ENCODE measurements around the gene HSFX4.
"Not testable (repeated sequence)": the region's sequence is repeated elsewhere in the genome, so short reads cannot be mapped to it uniquely, and the experiment has no call there.

HSFX4 gene

GRCh38 chrX:149938427-149938880 is 9.1 kb downstream of the HSFX4 start, which contains the start of gene EOLA2:
TSS of gene EOLA2 (minus strand) at chrX:149938491. CDS start at chrX:149933874, 4,617 bp downstream.
- CTCF ChIA-PET, result interaction anchor here (0.6 to 1.0 kb wide), 2 partner anchors 22 to 34 kb away, joined by 3 to 4 read pairs; no protein-coding TSS in a partner anchor
- POLR2A ChIA-PET, result interaction anchor here (1.1 kb wide), 1 partner anchor 437 kb away, joined by 3 read pairs; no protein-coding TSS in a partner anchor
- H3K4me3 ChIP-seq (ENCODE audit: control insufficient read depth in 1 of 7, extremely low read depth in 1 of 7, insufficient read depth in 4 of 7, low read depth in 2 of 7, low read length in 6 of 7), result peak within 1 kb of the TSS; percentile 55 to 83 (median 71)
- H3K9me3 ChIP-seq (ENCODE audit: control extremely low read depth in 1 of 5, control insufficient read depth in 4 of 5, insufficient read depth in 2 of 5, low read depth in 1 of 5, low read length in 4 of 5), result no peaks in the 10 kb centered on the region
- H3K27ac ChIP-seq (ENCODE audit: insufficient read depth in 1 of 2, low read depth in 1 of 2, low read length in 2 of 2, poor library complexity in 1 of 2, severe bottlenecking in 2 of 2), result peak within 1 kb of the TSS; percentile 75 to 89
- no peaks in the 10 kb centered on the region for H3K27me3 ChIP-seq (replicated peaks in 2 of 5; ENCODE audit: control insufficient read depth in 4 of 5, insufficient read depth in 5 of 5, low read length in 4 of 5)
- H3K36me3 ChIP-seq (ENCODE audit: control insufficient read depth in 4 of 4, insufficient read depth in 4 of 4, low read length in 3 of 4), result peaks cover 0 to 3% (median 0%) of the 10 kb centered on the region in 4 experiments
- WGBS (ENCODE audit: insufficient coverage), result 53% methylated on average over 24 of the region's 39 CpGs
- H3K4me1 ChIP-seq (ENCODE audit: control extremely low read depth in 1 of 4, control insufficient read depth in 4 of 4, insufficient read depth in 4 of 4, low read length in 3 of 4), result peaks cover 4 to 11% (median 9%) of the 10 kb centered on the region in 4 experiments
- peak; percentile 98 to 99 (median 99) for DNase-seq

DNA sequence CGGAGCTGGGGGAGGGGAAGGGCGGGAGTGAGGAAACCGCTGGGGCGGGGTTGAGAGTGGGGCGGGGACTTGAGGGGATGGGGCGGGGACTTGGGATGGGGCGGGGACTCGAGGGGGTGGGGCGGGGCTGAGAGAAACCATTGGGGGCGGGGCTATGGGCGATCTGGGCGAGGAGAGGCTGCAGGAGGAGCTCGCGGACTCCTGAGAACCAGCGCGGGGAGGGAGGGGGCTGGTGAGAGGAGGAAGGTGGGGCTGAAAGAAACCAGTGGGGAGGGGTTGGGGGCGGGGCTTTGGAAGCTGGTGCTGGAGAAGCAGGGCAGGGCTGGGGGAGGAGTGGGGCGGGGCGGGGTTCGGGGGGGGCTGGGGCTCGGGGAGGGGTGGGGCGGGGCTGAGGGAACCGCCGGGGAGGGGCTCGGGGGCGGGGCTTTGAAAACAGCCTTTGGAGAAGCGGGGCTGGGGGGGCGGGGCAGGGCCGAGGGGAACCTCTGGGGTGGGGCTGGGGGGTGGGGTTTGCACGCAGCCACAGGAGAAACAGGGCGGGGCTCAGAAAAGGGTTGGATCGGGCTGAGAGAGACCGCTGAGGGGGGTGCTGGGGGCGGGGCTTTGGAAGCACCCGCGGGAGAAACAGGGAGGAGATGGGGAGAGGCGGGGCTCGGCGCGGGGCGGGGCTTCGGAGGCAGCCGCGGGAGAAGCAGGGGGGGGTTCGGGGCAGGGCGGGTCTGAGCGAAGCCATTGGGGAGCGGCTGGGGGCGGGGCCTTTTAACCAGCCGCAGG is 9.7 kb downstream of the HSFX4 start:
- peaks cover 0 to 3% (median 0%) of the 10 kb centered on the region in 4 experiments for H3K36me3 ChIP-seq (ENCODE audit: control insufficient read depth in 4 of 4, insufficient read depth in 4 of 4, low read length in 3 of 4)
- H3K4me3 ChIP-seq (ENCODE audit: control insufficient read depth in 1 of 7, extremely low read depth in 1 of 7, insufficient read depth in 4 of 7, low read depth in 2 of 7, low read length in 6 of 7), result peak overlapping the region in 1 of 7 experiments; percentile 16
- peak; percentile 91 to 95 (median 95) for DNase-seq
- no peaks in the 10 kb centered on the region for H3K27me3 ChIP-seq (replicated peaks in 2 of 5; ENCODE audit: control insufficient read depth in 4 of 5, insufficient read depth in 5 of 5, low read length in 4 of 5)
- ChIA-PET CTCF (interaction anchor here (0.6 to 1.6 kb wide), 3 partner anchors 22 to 434 kb away, joined by 3 to 4 read pairs (median 4); partner anchors contain the start of gene IDS), POLR2A (interaction anchor here (1.1 kb wide), 1 partner anchor 438 kb away, joined by 3 read pairs; no protein-coding TSS in a partner anchor)
- H3K9me3 ChIP-seq (ENCODE audit: control extremely low read depth in 1 of 5, control insufficient read depth in 4 of 5, insufficient read depth in 2 of 5, low read depth in 1 of 5, low read length in 4 of 5), result no peaks in the 10 kb centered on the region
- WGBS (ENCODE audit: insufficient coverage), result 41% methylated on average over 12 of the region's 50 CpGs
- H3K4me1 ChIP-seq (ENCODE audit: control extremely low read depth in 1 of 4, control insufficient read depth in 4 of 4, insufficient read depth in 4 of 4, low read length in 3 of 4), result peaks cover 4 to 12% (median 10%) of the 10 kb centered on the region in 4 experiments
- no peak overlapping the region for H3K27ac ChIP-seq (ENCODE audit: insufficient read depth in 1 of 2, low read depth in 1 of 2, low read length in 2 of 2, poor library complexity in 1 of 2, severe bottlenecking in 2 of 2)

DNA sequence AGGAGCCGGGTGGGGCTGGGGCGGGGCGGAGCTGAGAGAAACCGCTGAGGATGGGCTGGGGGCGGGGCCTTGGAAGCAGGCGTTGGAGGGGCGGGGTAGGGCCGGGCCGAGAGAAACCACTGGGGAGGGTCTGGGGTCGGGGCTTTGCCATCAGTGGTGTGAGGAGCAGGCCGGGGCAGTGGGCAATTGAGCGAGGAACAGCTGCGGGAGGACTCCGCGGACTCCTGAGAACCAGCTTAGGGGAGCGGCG is 10.2 kb downstream of the HSFX4 start:
- 14% methylated on average over 7 of the region's 17 CpGs for WGBS (ENCODE audit: insufficient coverage)
- POLR2A ChIA-PET, result no interaction called here
- peaks cover 4 to 12% (median 10%) of the 10 kb centered on the region in 4 experiments for H3K4me1 ChIP-seq (ENCODE audit: control extremely low read depth in 1 of 4, control insufficient read depth in 4 of 4, insufficient read depth in 4 of 4, low read length in 3 of 4)
- H3K27me3 ChIP-seq (replicated peaks in 2 of 5; ENCODE audit: control insufficient read depth in 4 of 5, insufficient read depth in 5 of 5, low read length in 4 of 5), result no peaks in the 10 kb centered on the region
- H3K27ac ChIP-seq (ENCODE audit: insufficient read depth in 1 of 2, low read depth in 1 of 2, low read length in 2 of 2, poor library complexity in 1 of 2, severe bottlenecking in 2 of 2), result peak overlapping the region in 1 of 2 experiments; percentile 64
- CTCF ChIA-PET, result interaction anchor here (0.9 to 1.6 kb wide), 2 partner anchors 67 to 434 kb away, joined by 3 to 4 read pairs; partner anchors contain the start of gene IDS
- peak overlapping the region; percentile 39 to 79 (median 63) for H3K4me3 ChIP-seq (ENCODE audit: control insufficient read depth in 1 of 7, extremely low read depth in 1 of 7, insufficient read depth in 4 of 7, low read depth in 2 of 7, low read length in 6 of 7)
- no peak for DNase-seq
- peaks cover 0 to 3% (median 0%) of the 10 kb centered on the region in 4 experiments for H3K36me3 ChIP-seq (ENCODE audit: control insufficient read depth in 4 of 4, insufficient read depth in 4 of 4, low read length in 3 of 4)
- H3K9me3 ChIP-seq (ENCODE audit: control extremely low read depth in 1 of 5, control insufficient read depth in 4 of 5, insufficient read depth in 2 of 5, low read depth in 1 of 5, low read length in 4 of 5), result no peaks in the 10 kb centered on the region

- ChIA-PET POLR2A (no interaction called here), CTCF (interaction anchor here (0.7 to 1.6 kb wide), 5 partner anchors 68 to 633 kb away, joined by 3 to 4 read pairs (median 3); partner anchors contain the start of genes IDS and MAMLD1)
- peak overlapping the region; percentile 39 to 79 (median 63) for H3K4me3 ChIP-seq (ENCODE audit: control insufficient read depth in 1 of 7, extremely low read depth in 1 of 7, insufficient read depth in 4 of 7, low read depth in 2 of 7, low read length in 6 of 7)
- H3K9me3 ChIP-seq (ENCODE audit: control extremely low read depth in 1 of 5, control insufficient read depth in 4 of 5, insufficient read depth in 2 of 5, low read depth in 1 of 5, low read length in 4 of 5), result no peaks in the 10 kb centered on the region
- peak; percentile 96 to 98 (median 98) for DNase-seq
- H3K36me3 ChIP-seq (ENCODE audit: control insufficient read depth in 4 of 4, insufficient read depth in 4 of 4, low read length in 3 of 4), result peaks cover 0 to 3% (median 0%) of the 10 kb centered on the region in 4 experiments
- H3K4me1 ChIP-seq (ENCODE audit: control extremely low read depth in 1 of 4, control insufficient read depth in 4 of 4, insufficient read depth in 4 of 4, low read length in 3 of 4), result peaks cover 4 to 12% (median 10%) of the 10 kb centered on the region in 4 experiments
- H3K27ac ChIP-seq (ENCODE audit: insufficient read depth in 1 of 2, low read depth in 1 of 2, low read length in 2 of 2, poor library complexity in 1 of 2, severe bottlenecking in 2 of 2), result peak overlapping the region in 1 of 2 experiments; percentile 64
- H3K27me3 ChIP-seq (replicated peaks in 2 of 5; ENCODE audit: control insufficient read depth in 4 of 5, insufficient read depth in 5 of 5, low read length in 4 of 5), result no peaks in the 10 kb centered on the region
- WGBS (ENCODE audit: insufficient coverage), result 35% methylated on average over 26 of the region's 27 CpGs
Observed at GRCh38 chrX:149939905-149940673, 10.7 kb downstream of the HSFX4 start.

DNA sequence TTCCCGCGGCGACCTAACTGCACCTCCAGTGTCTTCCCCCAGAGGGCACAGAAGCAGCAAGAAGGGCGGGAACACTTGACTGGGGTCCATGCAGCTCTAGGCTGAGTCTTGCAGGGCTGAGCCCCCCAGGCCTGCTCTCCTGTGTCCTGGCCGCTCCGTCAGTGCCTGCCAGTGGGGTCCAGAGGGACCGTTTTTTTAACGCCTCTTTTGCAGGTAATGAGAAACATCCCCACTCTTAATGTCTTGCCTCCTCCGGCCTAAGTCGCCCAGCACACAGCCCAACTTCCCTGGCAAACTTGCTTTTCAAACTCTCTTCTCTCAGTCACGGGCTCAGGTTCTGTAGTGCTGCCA is 11.3 kb downstream of the HSFX4 start:
- H3K9me3 ChIP-seq (ENCODE audit: control extremely low read depth in 1 of 5, control insufficient read depth in 4 of 5, insufficient read depth in 2 of 5, low read depth in 1 of 5, low read length in 4 of 5); H3K27me3 ChIP-seq (replicated peaks in 2 of 5; ENCODE audit: control insufficient read depth in 4 of 5, insufficient read depth in 5 of 5, low read length in 4 of 5); H3K36me3 ChIP-seq (ENCODE audit: control insufficient read depth in 4 of 4, insufficient read depth in 4 of 4, low read length in 3 of 4); H3K27ac ChIP-seq (ENCODE audit: insufficient read depth in 1 of 2, low read depth in 1 of 2, low read length in 2 of 2, poor library complexity in 1 of 2, severe bottlenecking in 2 of 2); POLR2A ChIA-PET; DNase-seq: not testable (repeated sequence)
- WGBS (ENCODE audit: insufficient coverage), result 31% methylated on average over 7 of the region's 11 CpGs
- CTCF ChIA-PET, result interaction anchor here (0.7 to 1.6 kb wide), 5 partner anchors 68 to 632 kb away, joined by 3 to 4 read pairs (median 3); partner anchors contain the start of genes IDS and MAMLD1
- peak overlapping the region in 1 of 7 experiments; percentile 28 for H3K4me3 ChIP-seq (ENCODE audit: control insufficient read depth in 1 of 7, extremely low read depth in 1 of 7, insufficient read depth in 4 of 7, low read depth in 2 of 7, low read length in 6 of 7)
- peaks cover 4 to 12% (median 10%) of the 10 kb centered on the region in 4 experiments for H3K4me1 ChIP-seq (ENCODE audit: control extremely low read depth in 1 of 4, control insufficient read depth in 4 of 4, insufficient read depth in 4 of 4, low read length in 3 of 4)

- H3K4me1 ChIP-seq (ENCODE audit: control extremely low read depth in 1 of 4, control insufficient read depth in 4 of 4, insufficient read depth in 4 of 4, low read length in 3 of 4); DNase-seq; H3K9me3 ChIP-seq (ENCODE audit: control extremely low read depth in 1 of 5, control insufficient read depth in 4 of 5, insufficient read depth in 2 of 5, low read depth in 1 of 5, low read length in 4 of 5); H3K27me3 ChIP-seq (replicated peaks in 2 of 5; ENCODE audit: control insufficient read depth in 4 of 5, insufficient read depth in 5 of 5, low read length in 4 of 5); H3K27ac ChIP-seq (ENCODE audit: insufficient read depth in 1 of 2, low read depth in 1 of 2, low read length in 2 of 2, poor library complexity in 1 of 2, severe bottlenecking in 2 of 2); CTCF ChIA-PET; POLR2A ChIA-PET; H3K36me3 ChIP-seq (ENCODE audit: control insufficient read depth in 4 of 4, insufficient read depth in 4 of 4, low read length in 3 of 4); H3K4me3 ChIP-seq (ENCODE audit: control insufficient read depth in 1 of 7, extremely low read depth in 1 of 7, insufficient read depth in 4 of 7, low read depth in 2 of 7, low read length in 6 of 7): not testable (repeated sequence)
- WGBS (ENCODE audit: insufficient coverage), result 75% methylated on average over 6 of the region's 11 CpGs
Observed at GRCh38 chrX:149945087-149945670, 15.8 kb downstream of the HSFX4 start.

Measured in common myeloid progenitor, CD34-positive (primary cell).